OCI-LY1 (cell line): Measurements from ENCODE around the gene S100A14.

Experiments used
- H2AFZ ChIP-seq: fragments of 200-600 bp; sonication (generic), shearing (Covaris generic); 2 replicates; pipeline ENCODE4 v1.6.0; 2014; ENCODE audit warnings: antibody characterized with exemption, mild to moderate bottlenecking, low read length
- H3F3A ChIP-seq: fragments of 200-600 bp; sonication (generic), shearing (Covaris generic); 2 replicates; pipeline ENCODE4 v1.6.0; 2014; ENCODE audit warnings: mild to moderate bottlenecking, antibody characterized with exemption, low read length, moderate library complexity; ENCODE audit not compliant: insufficient read depth
- H3K27ac ChIP-seq: fragments of 200-600 bp; sonication (generic); 2 replicates; pipeline ENCODE4 v1.5.1; 2014; ENCODE audit warnings: low read length, mixed run types, mild to moderate bottlenecking, low read depth; ENCODE audit not compliant: poor library complexity, severe bottlenecking
- H3K27me3 ChIP-seq: fragments of 200-600 bp; sonication (generic); 2 replicates; pipeline ENCODE4 v1.6.0; 2014; ENCODE audit warnings: antibody characterized with exemption, mild to moderate bottlenecking, low read length, moderate library complexity; ENCODE audit not compliant: insufficient read depth
- H3K36me3 ChIP-seq: fragments of 200-600 bp; sonication (generic); 2 replicates; pipeline ENCODE4 v1.6.1; 2014; ENCODE audit warnings: mild to moderate bottlenecking, antibody characterized with exemption, low read length, moderate library complexity, mixed read lengths; ENCODE audit not compliant: insufficient read depth
- H3K4me1 ChIP-seq: fragments of 200-600 bp; sonication (generic); 2 replicates; pipeline ENCODE4 v1.5.1; 2014; ENCODE audit warnings: mild to moderate bottlenecking, low read length, moderate library complexity; ENCODE audit not compliant: insufficient read depth, severe bottlenecking
- H3K4me2 ChIP-seq: fragments of 200-600 bp; sonication (generic), shearing (Covaris generic); 2 replicates; pipeline ENCODE4 v1.6.1; 2014; ENCODE audit warnings: low read length
- H3K4me3 ChIP-seq: fragments of 200-600 bp; sonication (generic); 2 replicates; pipeline ENCODE4 v1.5.1; 2014; ENCODE audit warnings: low read length, low read depth, mild to moderate bottlenecking, mixed read lengths; ENCODE audit not compliant: poor library complexity, severe bottlenecking
- H3K79me2 ChIP-seq: fragments of 200-600 bp; shearing (Covaris generic); 2 replicates; pipeline ENCODE4 v1.6.1; 2016; ENCODE audit warnings: mixed run types, low read length, mixed read lengths; ENCODE audit not compliant: insufficient read depth
- H3K9ac ChIP-seq: fragments of 200-600 bp; sonication (generic), shearing (Covaris generic); 2 replicates; pipeline ENCODE4 v1.6.1; 2014; ENCODE audit warnings: mild to moderate bottlenecking, low read length, mixed read lengths
- H3K9me2 ChIP-seq: fragments of 200-600 bp; sonication (generic), shearing (Covaris generic); 2 replicates; pipeline ENCODE4 v1.6.1; 2014; ENCODE audit warnings: low read depth, mild to moderate bottlenecking, low read length, mixed read lengths
- H3K9me3 ChIP-seq: fragments of 200-600 bp; shearing (Covaris generic); 2 replicates; pipeline ENCODE4 v1.6.1; 2014; ENCODE audit warnings: low read length, mixed read lengths
- H4K20me1 ChIP-seq: fragments of 200-600 bp; sonication (generic), shearing (Covaris generic); 2 replicates; pipeline ENCODE4 v1.6.0; 2016; ENCODE audit warnings: mild to moderate bottlenecking, low read length; ENCODE audit not compliant: insufficient read depth
- CTCF ChIP-seq: fragments of 200-600 bp; sonication (generic), shearing (Covaris generic); IDR thresholded peaks from 2 replicates; pipeline ENCODE4 v1.5.1; 2017; ENCODE audit warnings: mild to moderate bottlenecking, antibody characterized with exemption, low read length, moderate library complexity, mixed read lengths
- EZH2 ChIP-seq: fragments of 200-600 bp; sonication (generic), shearing (Covaris generic); IDR thresholded peaks from 2 replicates; pipeline ENCODE4 v1.8.0; 2017; ENCODE audit warnings: borderline replicate concordance, mixed run types, mild to moderate bottlenecking, antibody characterized with exemption, low read length, moderate library complexity, mixed read lengths

The S100A14 gene

GRCh38 chr1:153598309-153599172 lies 17.6 kb downstream of the S100A14 start:
- Histone ChIP-seq H3F3A (no peaks in the 10 kb centered on the region), H3K4me2 (peak overlapping the region; percentile 50), H3K4me1 (peaks cover 31% of the 10 kb centered on the region), H3K9me2 (no peaks in the 10 kb centered on the region), H3K4me3 (peak overlapping the region; percentile 11), H3K9ac (peak overlapping the region; percentile 48; the same call in 1 of the 2 replicates), H3K9me3 (no peaks in the 10 kb centered on the region), H4K20me1 (no peaks in the 10 kb centered on the region), H2AFZ (no peak overlapping the region), H3K36me3 (no peaks in the 10 kb centered on the region), H3K79me2 (no peaks in the 10 kb centered on the region), H3K27me3 (no peaks in the 10 kb centered on the region), H3K27ac (peak overlapping the region; percentile 93)
- no peak for TF ChIP-seq CTCF
- no peak for TF ChIP-seq EZH2

- no peaks in the 10 kb centered on the region for H3K27me3 ChIP-seq
- H2AFZ ChIP-seq = no peak overlapping the region
- no peak overlapping the region for H3K27ac ChIP-seq
- H3K4me2 ChIP-seq = no peak overlapping the region
- H4K20me1 ChIP-seq = no peaks in the 10 kb centered on the region
- no peak for TF ChIP-seq CTCF
- TF ChIP-seq EZH2 = no peak
- H3K9ac ChIP-seq = no peak overlapping the region
- H3K4me3 ChIP-seq = no peak overlapping the region
- peaks cover 31% of the 10 kb centered on the region for H3K4me1 ChIP-seq
- no peaks in the 10 kb centered on the region for H3K9me2 ChIP-seq
- H3F3A ChIP-seq = no peaks in the 10 kb centered on the region
- H3K36me3 ChIP-seq = no peaks in the 10 kb centered on the region
- H3K9me3 ChIP-seq = no peaks in the 10 kb centered on the region
- no peaks in the 10 kb centered on the region for H3K79me2 ChIP-seq
Measured at GRCh38 chr1:153597206-153597605, 18.9 kb downstream of the S100A14 start.

GRCh38 chr1:153592748-153593147 lies 23.4 kb downstream of the S100A14 start:
- Histone ChIP-seq H3K9me2 (no peaks in the 10 kb centered on the region), H3K36me3 (no peaks in the 10 kb centered on the region), H3K9ac (no peak overlapping the region), H3K4me2 (no peak overlapping the region), H3K79me2 (no peaks in the 10 kb centered on the region), H3K4me1 (peaks cover 7% of the 10 kb centered on the region), H4K20me1 (no peaks in the 10 kb centered on the region), H3K27me3 (no peaks in the 10 kb centered on the region), H2AFZ (no peak overlapping the region), H3K27ac (no peak overlapping the region), H3F3A (no peaks in the 10 kb centered on the region), H3K9me3 (no peaks in the 10 kb centered on the region), H3K4me3 (no peak overlapping the region)
- no peak for TF ChIP-seq CTCF
- TF ChIP-seq EZH2 = no peak
